GM23338 (cell line): ENCODE measurements around the gene CACNB4. TPM values are rescaled to one million over a fixed set of nuclear protein-coding genes. Genes with fewer than 3 reads are reported as not detected.

Experiments
- CTCF ChIP-seq, 2 experiments: fragments of 200-600 bp in 1 of 2; sonication (generic) in 1 of 2; conservative IDR thresholded peaks; 2 replicates each; pipeline versions ENCODE4 v1.5.1 to v1.6.1; 2016 to 2017; ENCODE audit warnings: antibody characterized with exemption in 2 of 2, low read depth in 2 of 2, mild to moderate bottlenecking in 2 of 2, moderate library complexity in 1 of 2
- EZH2 ChIP-seq: fragments of 200-600 bp; sonication (generic); IDR thresholded peaks from one replicate; pipeline ENCODE4 v1.8.0; 2017; ENCODE audit warnings: antibody characterized with exemption, mild to moderate bottlenecking, low read depth; ENCODE audit not compliant: unreplicated experiment
- JUNB ChIP-seq: IDR thresholded peaks from one replicate; pipeline ENCODE4 v1.6.1; 2016; ENCODE audit warnings: antibody characterized with exemption; ENCODE audit not compliant: unreplicated experiment
- NANOG ChIP-seq: IDR thresholded peaks from 2 replicates; pipeline ENCODE4 v1.6.1; 2016; ENCODE audit warnings: antibody characterized with exemption, borderline replicate concordance
- POLR2AphosphoS5 ChIP-seq: IDR thresholded peaks from 2 replicates; pipeline ENCODE4 v1.6.1; 2016; ENCODE audit warnings: antibody characterized with exemption, low read depth
- ZNF114 ChIP-seq: fragments of 250-450 bp; sonication (Bioruptor Pico); IDR thresholded peaks from 2 replicates; pipeline ENCODE4 v1.5.0; 2020; ENCODE audit warnings: mild to moderate bottlenecking, moderate library complexity
- ZNF331 ChIP-seq: fragments of 250-450 bp; sonication (Bioruptor Pico); IDR thresholded peaks from 2 replicates; pipeline ENCODE4 v1.5.0; 2020; ENCODE audit warnings: low read depth, mild to moderate bottlenecking, moderate library complexity
- polyA plus RNA-seq: library from polyadenylated mRNA; unstranded; fragments of >200 nt; fragmentation: Nextera tagmentation; extraction: Ambion mirVana; gene quantifications from 2 replicates; pipeline ENCODE4 v1.2.1, GENCODE V29; 2016
- total RNA-seq: library from RNA; depleted of rRNA; stranded (reverse); fragments of >200 nt; shearing (Covaris generic); gene quantifications from 2 replicates; pipeline ENCODE4 v1.2.3, GENCODE V29; 2014
- TF ChIP-seq, protein P1 (sequence below): fragments of 250-450 bp; sonication (Bioruptor Pico); IDR thresholded peaks from 2 replicates; pipeline ENCODE4 v1.5.0; 2020; ENCODE audit warnings: mild to moderate bottlenecking, moderate library complexity
- TF ChIP-seq, protein P2 (sequence below): IDR thresholded peaks from one replicate; pipeline ENCODE4 v1.6.1; 2018; ENCODE audit warnings: antibody characterized with exemption; ENCODE audit not compliant: unreplicated experiment
- TF ChIP-seq, protein P3 (sequence below): IDR thresholded peaks from 2 replicates; pipeline ENCODE4 v1.6.1; 2016; ENCODE audit warnings: antibody characterized with exemption

Gene CACNB4
- total and polyA plus RNA-seq, 2 experiments from 2014 or later: 4.0 to 9.8 TPM

DNA sequence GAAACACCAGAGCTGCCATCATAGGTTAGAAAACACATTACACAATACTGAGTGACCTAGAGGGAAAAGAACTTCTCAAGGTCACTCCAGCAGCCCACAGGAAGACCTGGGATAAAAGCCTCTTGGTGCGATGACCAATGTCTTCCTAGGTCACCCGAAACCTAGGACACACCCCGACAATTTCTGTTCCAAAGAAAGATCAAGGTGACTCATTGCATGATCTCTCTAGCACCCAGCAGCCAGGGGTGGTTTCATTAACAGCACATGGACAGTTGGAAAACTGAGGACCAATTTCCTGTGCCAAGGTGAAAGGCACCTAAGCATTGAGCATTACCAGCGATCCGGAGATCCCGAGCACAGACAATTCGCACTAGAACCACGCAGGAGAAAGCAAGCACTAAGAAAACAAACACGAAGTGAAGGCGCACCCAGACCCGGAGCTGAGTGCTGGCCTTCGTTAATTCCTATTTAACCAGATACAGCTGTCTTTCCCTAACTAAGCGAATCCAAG, 1.5 kb downstream of the CACNB4 start (continued):
- TF ChIP-seq, protein P1, sequence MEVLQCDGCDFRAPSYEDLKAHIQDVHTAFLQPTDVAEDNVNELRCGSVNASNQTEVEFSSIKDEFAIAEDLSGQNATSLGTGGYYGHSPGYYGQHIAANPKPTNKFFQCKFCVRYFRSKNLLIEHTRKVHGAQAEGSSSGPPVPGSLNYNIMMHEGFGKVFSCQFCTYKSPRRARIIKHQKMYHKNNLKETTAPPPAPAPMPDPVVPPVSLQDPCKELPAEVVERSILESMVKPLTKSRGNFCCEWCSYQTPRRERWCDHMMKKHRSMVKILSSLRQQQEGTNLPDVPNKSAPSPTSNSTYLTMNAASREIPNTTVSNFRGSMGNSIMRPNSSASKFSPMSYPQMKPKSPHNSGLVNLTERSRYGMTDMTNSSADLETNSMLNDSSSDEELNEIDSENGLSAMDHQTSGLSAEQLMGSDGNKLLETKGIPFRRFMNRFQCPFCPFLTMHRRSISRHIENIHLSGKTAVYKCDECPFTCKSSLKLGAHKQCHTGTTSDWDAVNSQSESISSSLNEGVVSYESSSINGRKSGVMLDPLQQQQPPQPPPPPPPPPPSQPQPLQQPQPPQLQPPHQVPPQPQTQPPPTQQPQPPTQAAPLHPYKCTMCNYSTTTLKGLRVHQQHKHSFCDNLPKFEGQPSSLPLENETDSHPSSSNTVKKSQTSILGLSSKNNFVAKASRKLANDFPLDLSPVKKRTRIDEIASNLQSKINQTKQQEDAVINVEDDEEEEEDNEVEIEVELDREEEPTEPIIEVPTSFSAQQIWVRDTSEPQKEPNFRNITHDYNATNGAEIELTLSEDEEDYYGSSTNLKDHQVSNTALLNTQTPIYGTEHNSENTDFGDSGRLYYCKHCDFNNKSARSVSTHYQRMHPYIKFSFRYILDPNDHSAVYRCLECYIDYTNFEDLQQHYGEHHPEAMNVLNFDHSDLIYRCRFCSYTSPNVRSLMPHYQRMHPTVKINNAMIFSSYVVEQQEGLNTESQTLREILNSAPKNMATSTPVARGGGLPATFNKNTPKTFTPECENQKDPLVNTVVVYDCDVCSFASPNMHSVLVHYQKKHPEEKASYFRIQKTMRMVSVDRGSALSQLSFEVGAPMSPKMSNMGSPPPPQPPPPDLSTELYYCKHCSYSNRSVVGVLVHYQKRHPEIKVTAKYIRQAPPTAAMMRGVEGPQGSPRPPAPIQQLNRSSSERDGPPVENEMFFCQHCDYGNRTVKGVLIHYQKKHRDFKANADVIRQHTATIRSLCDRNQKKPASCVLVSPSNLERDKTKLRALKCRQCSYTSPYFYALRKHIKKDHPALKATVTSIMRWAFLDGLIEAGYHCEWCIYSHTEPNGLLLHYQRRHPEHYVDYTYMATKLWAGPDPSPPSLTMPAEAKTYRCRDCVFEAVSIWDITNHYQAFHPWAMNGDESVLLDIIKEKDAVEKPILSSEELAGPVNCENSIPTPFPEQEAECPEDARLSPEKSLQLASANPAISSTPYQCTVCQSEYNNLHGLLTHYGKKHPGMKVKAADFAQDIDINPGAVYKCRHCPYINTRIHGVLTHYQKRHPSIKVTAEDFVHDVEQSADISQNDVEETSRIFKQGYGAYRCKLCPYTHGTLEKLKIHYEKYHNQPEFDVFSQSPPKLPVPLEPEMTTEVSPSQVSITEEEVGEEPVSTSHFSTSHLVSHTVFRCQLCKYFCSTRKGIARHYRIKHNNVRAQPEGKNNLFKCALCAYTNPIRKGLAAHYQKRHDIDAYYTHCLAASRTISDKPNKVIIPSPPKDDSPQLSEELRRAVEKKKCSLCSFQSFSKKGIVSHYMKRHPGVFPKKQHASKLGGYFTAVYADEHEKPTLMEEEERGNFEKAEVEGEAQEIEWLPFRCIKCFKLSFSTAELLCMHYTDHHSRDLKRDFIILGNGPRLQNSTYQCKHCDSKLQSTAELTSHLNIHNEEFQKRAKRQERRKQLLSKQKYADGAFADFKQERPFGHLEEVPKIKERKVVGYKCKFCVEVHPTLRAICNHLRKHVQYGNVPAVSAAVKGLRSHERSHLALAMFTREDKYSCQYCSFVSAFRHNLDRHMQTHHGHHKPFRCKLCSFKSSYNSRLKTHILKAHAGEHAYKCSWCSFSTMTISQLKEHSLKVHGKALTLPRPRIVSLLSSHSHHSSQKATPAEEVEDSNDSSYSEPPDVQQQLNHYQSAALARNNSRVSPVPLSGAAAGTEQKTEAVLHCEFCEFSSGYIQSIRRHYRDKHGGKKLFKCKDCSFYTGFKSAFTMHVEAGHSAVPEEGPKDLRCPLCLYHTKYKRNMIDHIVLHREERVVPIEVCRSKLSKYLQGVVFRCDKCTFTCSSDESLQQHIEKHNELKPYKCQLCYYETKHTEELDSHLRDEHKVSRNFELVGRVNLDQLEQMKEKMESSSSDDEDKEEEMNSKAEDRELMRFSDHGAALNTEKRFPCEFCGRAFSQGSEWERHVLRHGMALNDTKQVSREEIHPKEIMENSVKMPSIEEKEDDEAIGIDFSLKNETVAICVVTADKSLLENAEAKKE (CRISPR knock-in tag): no peak
- TF ChIP-seq EZH2: no peak
- TF ChIP-seq CTCF (conservative IDR thresholded peaks at IDR 0.05; ENCODE audit: low read depth in 2 of 2): no peak
- TF ChIP-seq NANOG: no peak
- no peak for TF ChIP-seq POLR2AphosphoS5
- no peak for TF ChIP-seq ZNF331
- TF ChIP-seq, protein P2, sequence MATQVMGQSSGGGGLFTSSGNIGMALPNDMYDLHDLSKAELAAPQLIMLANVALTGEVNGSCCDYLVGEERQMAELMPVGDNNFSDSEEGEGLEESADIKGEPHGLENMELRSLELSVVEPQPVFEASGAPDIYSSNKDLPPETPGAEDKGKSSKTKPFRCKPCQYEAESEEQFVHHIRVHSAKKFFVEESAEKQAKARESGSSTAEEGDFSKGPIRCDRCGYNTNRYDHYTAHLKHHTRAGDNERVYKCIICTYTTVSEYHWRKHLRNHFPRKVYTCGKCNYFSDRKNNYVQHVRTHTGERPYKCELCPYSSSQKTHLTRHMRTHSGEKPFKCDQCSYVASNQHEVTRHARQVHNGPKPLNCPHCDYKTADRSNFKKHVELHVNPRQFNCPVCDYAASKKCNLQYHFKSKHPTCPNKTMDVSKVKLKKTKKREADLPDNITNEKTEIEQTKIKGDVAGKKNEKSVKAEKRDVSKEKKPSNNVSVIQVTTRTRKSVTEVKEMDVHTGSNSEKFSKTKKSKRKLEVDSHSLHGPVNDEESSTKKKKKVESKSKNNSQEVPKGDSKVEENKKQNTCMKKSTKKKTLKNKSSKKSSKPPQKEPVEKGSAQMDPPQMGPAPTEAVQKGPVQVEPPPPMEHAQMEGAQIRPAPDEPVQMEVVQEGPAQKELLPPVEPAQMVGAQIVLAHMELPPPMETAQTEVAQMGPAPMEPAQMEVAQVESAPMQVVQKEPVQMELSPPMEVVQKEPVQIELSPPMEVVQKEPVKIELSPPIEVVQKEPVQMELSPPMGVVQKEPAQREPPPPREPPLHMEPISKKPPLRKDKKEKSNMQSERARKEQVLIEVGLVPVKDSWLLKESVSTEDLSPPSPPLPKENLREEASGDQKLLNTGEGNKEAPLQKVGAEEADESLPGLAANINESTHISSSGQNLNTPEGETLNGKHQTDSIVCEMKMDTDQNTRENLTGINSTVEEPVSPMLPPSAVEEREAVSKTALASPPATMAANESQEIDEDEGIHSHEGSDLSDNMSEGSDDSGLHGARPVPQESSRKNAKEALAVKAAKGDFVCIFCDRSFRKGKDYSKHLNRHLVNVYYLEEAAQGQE: no peak
- TF ChIP-seq JUNB: no peak
- TF ChIP-seq ZNF114 (CRISPR knock-in tag): no peak
- TF ChIP-seq, protein P3, sequence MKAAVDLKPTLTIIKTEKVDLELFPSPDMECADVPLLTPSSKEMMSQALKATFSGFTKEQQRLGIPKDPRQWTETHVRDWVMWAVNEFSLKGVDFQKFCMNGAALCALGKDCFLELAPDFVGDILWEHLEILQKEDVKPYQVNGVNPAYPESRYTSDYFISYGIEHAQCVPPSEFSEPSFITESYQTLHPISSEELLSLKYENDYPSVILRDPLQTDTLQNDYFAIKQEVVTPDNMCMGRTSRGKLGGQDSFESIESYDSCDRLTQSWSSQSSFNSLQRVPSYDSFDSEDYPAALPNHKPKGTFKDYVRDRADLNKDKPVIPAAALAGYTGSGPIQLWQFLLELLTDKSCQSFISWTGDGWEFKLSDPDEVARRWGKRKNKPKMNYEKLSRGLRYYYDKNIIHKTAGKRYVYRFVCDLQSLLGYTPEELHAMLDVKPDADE: no peak
